Gastrocnemius medialis (tissue), 4 donors: Measurements from ENCODE around the gene ACOT7. TPM values are rescaled to one million over a fixed set of nuclear protein-coding genes. Genes with fewer than 3 reads are reported as not detected.

Source experiments
- ATAC-seq, 2 donors: fragments of 150-250 bp; one replicate each; pipeline ENCODE4 v1.9.1; 2016
- DNase-seq, 2 donors: peaks; one replicate each; pipeline ENCODE4 v3.0.0-alpha.2; 2019
- H3K27ac ChIP-seq, 4 donors: fragments of 200-600 bp; sonication (generic); 1 replicate in 1 of 4; 2 replicates in 3 of 4; pipeline ENCODE4 v1.5.1; 2016 to 2018; ENCODE audit warnings: mild to moderate bottlenecking in 2 of 4, moderate library complexity in 1 of 4
- H3K27me3 ChIP-seq, 3 donors: fragments of 200-600 bp; sonication (generic) in 2 of 3; 1 replicate in 1 of 3; 2 replicates in 2 of 3; pipeline versions ENCODE4 v1.5.1 to v1.6.0; 2016 to 2019; ENCODE audit warnings: mild to moderate bottlenecking in 1 of 3, moderate library complexity in 1 of 3
- H3K36me3 ChIP-seq, 2 donors: fragments of 200-600 bp; sonication (generic) in 1 of 2; one replicate each; pipeline ENCODE4 v1.5.1; 2017 to 2018
- H3K4me1 ChIP-seq, 2 donors: fragments of 200-600 bp; sonication (generic) in 1 of 2; one replicate each; pipeline ENCODE4 v1.5.1; 2016 to 2017; ENCODE audit warnings: mild to moderate bottlenecking in 2 of 2
- H3K4me3 ChIP-seq, 4 donors: fragments of 200-600 bp; sonication (generic) in 3 of 4; 1 replicate in 1 of 4; 2 replicates in 3 of 4; pipeline ENCODE4 v1.5.1; 2016 to 2019; ENCODE audit warnings: mild to moderate bottlenecking in 2 of 4
- H3K9me3 ChIP-seq, 3 donors: fragments of 200-600 bp; sonication (generic) in 2 of 3; 1 replicate in 1 of 3; 2 replicates in 2 of 3; pipeline ENCODE4 v1.5.1; 2016 to 2019
- CTCF ChIP-seq, 5 experiments: fragments of 450-650 bp in 3 of 5; fragments of 200-600 bp in 2 of 5; sonication (generic) in 2 of 5; IDR thresholded peaks in 4 of 5; conservative IDR thresholded peaks in 1 of 5; 1 replicate in 4 of 5; 2 replicates in 1 of 5; pipeline ENCODE4 v1.5.1; 2016 to 2019; ENCODE audit warnings: antibody characterized with exemption in 5 of 5, mild to moderate bottlenecking in 3 of 5, moderate library complexity in 3 of 5
- POLR2A ChIP-seq, 2 donors: fragments of 450-650 bp; IDR thresholded peaks; one replicate each; pipeline ENCODE4 v1.6.1; 2017; ENCODE audit warnings: antibody characterized with exemption in 2 of 2, mild to moderate bottlenecking in 2 of 2, moderate library complexity in 2 of 2
- in situ Hi-C, 4 donors: fragments of 200-750 bp; cut with MboI; loops; one replicate each; pipeline versions ENCODE4 v1.15.0 to v1.8.0; 2017; ENCODE audit warnings: low sequenced_read_pairs in 4 of 4
- intact Hi-C: fragments of 100-400 bp; cut with DNase I; formaldehyde crosslinking; loops from one replicate; pipeline ENCODE4 v1.15.1; 2023; ENCODE audit warnings: low total_unique reads
- total RNA-seq, 4 donors: library from RNA; depleted of rRNA; stranded (reverse); fragments of >200 nt; gene quantifications; one replicate each; pipeline versions ENCODE4 v1.1.0 to v1.2.3, GENCODE V29; 2016

The ACOT7 gene
- total RNA-seq, 4 donors from 2014 or later, result 1.3 to 5.8 (median 3.2) TPM

GRCh38 chr1:6267686-6268322, 125.8 kb downstream of the ACOT7 start:
- TF ChIP-seq CTCF (IDR thresholded peaks at IDR 0.05 in 4 of 5, conservative IDR thresholded peaks at IDR 0.05 in 1 of 5) (no peak), POLR2A (IDR thresholded peaks at IDR 0.05) (no peak)
- in situ Hi-C loops (no loop called here), intact Hi-C loops (no loop called here)
- Histone ChIP-seq H3K4me1 (peaks cover 0 to 2% of the 10 kb centered on the region in 2 donors), H3K9me3 (no peaks in the 10 kb centered on the region), H3K4me3 (no peak overlapping the region), H3K27ac (no peak overlapping the region), H3K27me3 (peaks cover 5 to 14% (median 10%) of the 10 kb centered on the region in 3 donors), H3K36me3 (no peaks in the 10 kb centered on the region)
- no peak for ATAC-seq
- no peak for DNase-seq

GRCh38 chr1:6266641-6267040, 126.9 kb downstream of the ACOT7 start:
- H3K36me3 ChIP-seq, result no peaks in the 10 kb centered on the region
- peaks cover 15 to 23% (median 22%) of the 10 kb centered on the region in 3 donors for H3K27me3 ChIP-seq
- H3K9me3 ChIP-seq, result no peaks in the 10 kb centered on the region
- ATAC-seq (no peak), DNase-seq (no peak)
- intact Hi-C loops (no loop called here), in situ Hi-C loops (no loop called here)
- no peak overlapping the region for H3K4me3 ChIP-seq
- no peak overlapping the region for H3K27ac ChIP-seq
- peaks cover 0 to 7% of the 10 kb centered on the region in 2 donors for H3K4me1 ChIP-seq
- TF ChIP-seq POLR2A (IDR thresholded peaks at IDR 0.05), result no peak
- no peak for TF ChIP-seq CTCF (IDR thresholded peaks at IDR 0.05 in 4 of 5, conservative IDR thresholded peaks at IDR 0.05 in 1 of 5)

GRCh38 chr1:6265151-6265550, 128.4 kb downstream of the ACOT7 start:
- Histone ChIP-seq H3K9me3 (no peaks in the 10 kb centered on the region), H3K27ac (no peak overlapping the region), H3K36me3 (no peaks in the 10 kb centered on the region), H3K27me3 (peaks cover 21 to 34% (median 32%) of the 10 kb centered on the region in 3 donors), H3K4me1 (peaks cover 0 to 12% of the 10 kb centered on the region in 2 donors), H3K4me3 (no peak overlapping the region)
- in situ Hi-C loops, result no loop called here
- TF ChIP-seq POLR2A (IDR thresholded peaks at IDR 0.05) (no peak), CTCF (IDR thresholded peaks at IDR 0.05 in 4 of 5, conservative IDR thresholded peaks at IDR 0.05 in 1 of 5) (no peak)
- intact Hi-C loops, result no loop called here
- ATAC-seq (no peak), DNase-seq (no peak)

- no peak overlapping the region for H3K4me3 ChIP-seq
- peaks cover 0 to 16% of the 10 kb centered on the region in 2 donors for H3K4me1 ChIP-seq
- peaks cover 26 to 45% (median 44%) of the 10 kb centered on the region in 3 donors for H3K27me3 ChIP-seq
- TF ChIP-seq CTCF (IDR thresholded peaks at IDR 0.05 in 4 of 5, conservative IDR thresholded peaks at IDR 0.05 in 1 of 5) (no peak), POLR2A (IDR thresholded peaks at IDR 0.05) (no peak)
- no peaks in the 10 kb centered on the region for H3K36me3 ChIP-seq
- DNase-seq (no peak), ATAC-seq (no peak)
- H3K9me3 ChIP-seq, result no peaks in the 10 kb centered on the region
- H3K27ac ChIP-seq, result no peak overlapping the region
- in situ Hi-C loops (no loop called here), intact Hi-C loops (no loop called here)
Observed at GRCh38 chr1:6263716-6264115, 129.9 kb downstream of the ACOT7 start.
